ENCODE results near the gene CAMTA1. TPM values are rescaled to one million over a fixed set of nuclear protein-coding genes. Genes with fewer than 3 reads are reported as not detected.

CAMTA1 gene
- total RNA-seq, 1 experiment from 2014 or later, result 69.5 TPM

- Histone ChIP-seq H3K36me3 (ENCODE audit: control insufficient read depth in 1 of 2, insufficient read depth in 2 of 2, low read length in 2 of 2) (no peaks in the 10 kb centered on the region), H3K4me1 (ENCODE audit: control insufficient read depth in 1 of 2, insufficient read depth in 2 of 2, low read length in 2 of 2) (no peaks in the 10 kb centered on the region), H3K27me3 (ENCODE audit: insufficient read depth, low read length) (peaks cover 5% of the 10 kb centered on the region; the same call in 1 of the 2 replicates), H3K4me3 (replicated peaks in 1 of 2; ENCODE audit: low read depth in 1 of 2, low read length in 2 of 2) (no peak overlapping the region), H3K4me2 (ENCODE audit: low read length) (no peak overlapping the region), H3K9ac (ENCODE audit: low read length) (no peak overlapping the region), H4K20me1 (ENCODE audit: insufficient read depth) (no peaks in the 10 kb centered on the region), H3K9me3 (ENCODE audit: control insufficient read depth in 1 of 2, insufficient read depth in 1 of 2, low read depth in 1 of 2, low read length in 2 of 2) (no peaks in the 10 kb centered on the region), H2AFZ (ENCODE audit: low read depth, low read length, poor library complexity, severe bottlenecking) (no peak overlapping the region), H3K9me2 (ENCODE audit: insufficient read depth) (no peaks in the 10 kb centered on the region), H3K79me2 (ENCODE audit: insufficient read depth, low read length) (no peaks in the 10 kb centered on the region), H3K27ac (ENCODE audit: low read depth, low read length) (no peak overlapping the region)
- intact Hi-C loops (cut with micrococcal nuclease), result no loop called here
- BruUV-seq (replicated peaks), result no TSS peak
- TF ChIP-seq CEBPB (IDR thresholded peaks at IDR 0.05; ENCODE audit: low read depth) (no peak), YY1 (IDR thresholded peaks at IDR 0.05; ENCODE audit: extremely low read depth, insufficient replicate concordance, low read depth, low read length) (no peak)
- RAD21 ChIA-PET (ENCODE audit: low non-redundant PET in 1 of 2, low total read pairs in 2 of 2, uncharacterized antibody in 2 of 2, unreplicated experiment in 2 of 2), result no interaction called here
- POLR2A ChIA-PET, result no interaction called here
- ATAC-seq (no peak), DNase-seq (ENCODE audit: low read depth, low spot score) (no peak)
- CTCF ChIA-PET, result no interaction called here
Observed at GRCh38 chr1:7050751-7051665, 265.8 kb downstream of the CAMTA1 start.

- CTCF ChIA-PET, result no interaction called here
- BruUV-seq (replicated peaks), result no TSS peak
- RAD21 ChIA-PET (ENCODE audit: low non-redundant PET in 1 of 2, low total read pairs in 2 of 2, uncharacterized antibody in 2 of 2, unreplicated experiment in 2 of 2), result no interaction called here
- no peak for TF ChIP-seq MAX (IDR thresholded peaks at IDR 0.05)
- peaks cover 5% of the 10 kb centered on the region; the same call in 1 of the 2 replicates for H3K27me3 ChIP-seq (ENCODE audit: insufficient read depth, low read length)
- H4K20me1 ChIP-seq (ENCODE audit: insufficient read depth), result no peaks in the 10 kb centered on the region
- H2AFZ ChIP-seq (ENCODE audit: low read depth, low read length, poor library complexity, severe bottlenecking), result no peak overlapping the region
- no peaks in the 10 kb centered on the region for H3K36me3 ChIP-seq (ENCODE audit: control insufficient read depth in 1 of 2, insufficient read depth in 2 of 2, low read length in 2 of 2)
- no peaks in the 10 kb centered on the region for H3K4me1 ChIP-seq (ENCODE audit: control insufficient read depth in 1 of 2, insufficient read depth in 2 of 2, low read length in 2 of 2)
- intact Hi-C loops (cut with micrococcal nuclease), result no loop called here
- no peak overlapping the region for H3K4me2 ChIP-seq (ENCODE audit: low read length)
- H3K27ac ChIP-seq (ENCODE audit: low read depth, low read length), result no peak overlapping the region
- no peaks in the 10 kb centered on the region for H3K79me2 ChIP-seq (ENCODE audit: insufficient read depth, low read length)
- POLR2A ChIA-PET, result no interaction called here
- no peak for ATAC-seq
- no peak overlapping the region for H3K4me3 ChIP-seq (replicated peaks in 1 of 2; ENCODE audit: low read depth in 1 of 2, low read length in 2 of 2)
- no peak for DNase-seq (ENCODE audit: low read depth, low spot score)
- no peak overlapping the region for H3K9ac ChIP-seq (ENCODE audit: low read length)
- no peaks in the 10 kb centered on the region for H3K9me3 ChIP-seq (ENCODE audit: control insufficient read depth in 1 of 2, insufficient read depth in 1 of 2, low read depth in 1 of 2, low read length in 2 of 2)
- H3K9me2 ChIP-seq (ENCODE audit: insufficient read depth), result no peaks in the 10 kb centered on the region
Observed at GRCh38 chr1:7052701-7053100, 267.4 kb downstream of the CAMTA1 start.

Data from HCT116 (cell line).